GM12874 (cell line): ENCODE measurements around the gene DISC1.

Experiments
- TF ChIP-seq, protein P1 (sequence below): IDR thresholded peaks from 2 replicates; pipeline ENCODE4 v1.5.1; 2011; ENCODE audit warnings: low read depth, mild to moderate bottlenecking, control low read depth, low read length, moderate library complexity; ENCODE audit not compliant: insufficient read depth

The DISC1 gene

DNA sequence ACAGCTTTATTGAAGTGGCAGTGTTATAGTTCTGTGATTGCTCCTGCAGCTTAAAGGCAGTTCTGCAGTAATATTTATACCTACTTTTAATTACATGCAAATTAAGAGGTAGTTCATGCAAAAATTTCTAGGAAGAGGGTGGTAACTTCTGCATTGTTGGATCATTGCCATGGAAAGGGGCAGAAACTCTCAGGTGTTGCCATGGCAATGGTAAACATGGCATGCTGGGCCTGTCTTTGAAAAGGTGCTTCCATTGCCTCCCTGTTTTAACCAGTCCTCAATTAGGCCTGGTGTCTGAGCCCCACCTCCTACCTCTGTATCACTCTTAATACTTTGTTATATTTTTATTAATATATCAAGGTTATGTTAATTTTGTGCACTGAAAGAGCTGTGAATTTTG lies 104.7 kb downstream of the DISC1 start:
- TF ChIP-seq, protein P1, sequence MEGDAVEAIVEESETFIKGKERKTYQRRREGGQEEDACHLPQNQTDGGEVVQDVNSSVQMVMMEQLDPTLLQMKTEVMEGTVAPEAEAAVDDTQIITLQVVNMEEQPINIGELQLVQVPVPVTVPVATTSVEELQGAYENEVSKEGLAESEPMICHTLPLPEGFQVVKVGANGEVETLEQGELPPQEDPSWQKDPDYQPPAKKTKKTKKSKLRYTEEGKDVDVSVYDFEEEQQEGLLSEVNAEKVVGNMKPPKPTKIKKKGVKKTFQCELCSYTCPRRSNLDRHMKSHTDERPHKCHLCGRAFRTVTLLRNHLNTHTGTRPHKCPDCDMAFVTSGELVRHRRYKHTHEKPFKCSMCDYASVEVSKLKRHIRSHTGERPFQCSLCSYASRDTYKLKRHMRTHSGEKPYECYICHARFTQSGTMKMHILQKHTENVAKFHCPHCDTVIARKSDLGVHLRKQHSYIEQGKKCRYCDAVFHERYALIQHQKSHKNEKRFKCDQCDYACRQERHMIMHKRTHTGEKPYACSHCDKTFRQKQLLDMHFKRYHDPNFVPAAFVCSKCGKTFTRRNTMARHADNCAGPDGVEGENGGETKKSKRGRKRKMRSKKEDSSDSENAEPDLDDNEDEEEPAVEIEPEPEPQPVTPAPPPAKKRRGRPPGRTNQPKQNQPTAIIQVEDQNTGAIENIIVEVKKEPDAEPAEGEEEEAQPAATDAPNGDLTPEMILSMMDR, result no peak

- TF ChIP-seq, protein P1, result no peak
These were observed 106.5 kb downstream of the DISC1 start for GRCh38 chr1:231733063-231733462.

DNA sequence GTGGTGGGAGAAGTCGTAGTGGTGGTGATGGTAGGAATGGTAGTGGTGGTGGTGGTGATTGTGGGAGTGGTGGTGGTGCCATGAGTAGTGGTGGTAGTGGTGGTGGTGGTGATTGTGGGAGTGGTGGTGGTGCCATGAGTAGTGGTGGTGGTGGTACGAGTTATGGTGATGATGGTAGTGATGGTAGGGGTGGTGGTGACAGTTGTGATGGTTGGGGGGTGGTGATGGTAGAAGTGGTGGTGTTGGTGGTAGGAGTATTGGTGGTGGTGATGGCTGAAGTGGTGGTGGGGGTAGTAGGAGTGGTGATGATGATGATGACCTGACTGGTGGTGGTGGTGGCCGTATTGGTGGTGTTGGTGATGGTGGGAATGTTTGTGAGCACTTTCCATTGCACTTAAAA lies 107.1 kb downstream of the DISC1 start:
- TF ChIP-seq, protein P1, result no peak

DNA sequence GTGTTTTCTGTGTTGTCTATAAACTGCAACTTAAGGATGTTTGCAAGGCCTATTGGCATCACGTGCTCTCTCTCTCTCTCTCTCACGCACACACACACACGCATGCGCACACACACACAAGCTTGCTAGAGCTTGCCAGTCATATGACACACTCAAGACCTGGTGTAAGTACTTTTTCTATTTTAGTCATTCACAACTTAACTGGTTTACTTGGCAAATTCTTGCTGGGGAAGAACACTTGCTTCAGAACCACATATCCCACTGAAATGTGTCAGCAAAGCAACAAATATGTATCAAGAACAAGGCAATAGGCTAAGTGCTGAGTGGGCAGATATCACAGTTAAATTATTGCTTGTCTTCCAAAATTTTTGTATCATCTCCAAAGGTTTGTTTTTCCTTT lies 107.8 kb downstream of the DISC1 start:
- TF ChIP-seq, protein P1, result no peak

- TF ChIP-seq, protein P1, result no peak
These were observed 108.8 kb downstream of the DISC1 start for GRCh38 chr1:231735411-231735810.

- TF ChIP-seq, protein P1, result no peak
These were observed 109.4 kb downstream of the DISC1 start for GRCh38 chr1:231735941-231736340.

- TF ChIP-seq, protein P1, result no peak
These were observed 109.9 kb downstream of the DISC1 start for GRCh38 chr1:231736464-231736863.

- TF ChIP-seq, protein P1, result no peak
These were observed 112.0 kb downstream of the DISC1 start for GRCh38 chr1:231738554-231738953.
